Mucosa of rectum (tissue), 2 donors: Measurements from ENCODE around the gene HYDIN.
"Not testable (repeated sequence)": the region's sequence is repeated elsewhere in the genome, so short reads cannot be mapped to it uniquely, and the experiment has no call there.

Experiments
- H3K27ac ChIP-seq, 2 donors: one replicate each; pipeline ENCODE4 v1.7.0; 2013; ENCODE audit warnings: inconsistent platforms in 2 of 2, low read depth in 2 of 2, low read length in 2 of 2
- H3K27me3 ChIP-seq, 2 donors: one replicate each; pipeline ENCODE4 v1.7.0; 2013; ENCODE audit warnings: low read length in 2 of 2; ENCODE audit not compliant: control insufficient read depth in 2 of 2, insufficient read depth in 2 of 2
- H3K36me3 ChIP-seq, 2 donors: one replicate each; pipeline ENCODE4 v1.7.0; 2013; ENCODE audit warnings: low read length in 2 of 2; ENCODE audit not compliant: control insufficient read depth in 2 of 2, insufficient read depth in 2 of 2
- H3K4me1 ChIP-seq, 2 donors: one replicate each; pipeline ENCODE4 v1.7.0; 2013; ENCODE audit warnings: low read length in 2 of 2, mild to moderate bottlenecking in 1 of 2; ENCODE audit not compliant: control insufficient read depth in 2 of 2, insufficient read depth in 2 of 2
- H3K4me3 ChIP-seq, 2 donors: one replicate each; pipeline ENCODE4 v1.7.0; 2013; ENCODE audit warnings: low read length in 2 of 2
- H3K9ac ChIP-seq, 2 donors: one replicate each; pipeline ENCODE4 v1.7.0; 2013; ENCODE audit warnings: low read length in 2 of 2, low read depth in 1 of 2, mild to moderate bottlenecking in 1 of 2
- H3K9me3 ChIP-seq, 2 donors: one replicate each; pipeline ENCODE4 v1.7.0; 2013; ENCODE audit warnings: low read length in 2 of 2; ENCODE audit not compliant: control insufficient read depth in 2 of 2
- donor health status: healthy.
- donor health status: Normal muscosa, but diverticular disease.

Gene HYDIN

DNA sequence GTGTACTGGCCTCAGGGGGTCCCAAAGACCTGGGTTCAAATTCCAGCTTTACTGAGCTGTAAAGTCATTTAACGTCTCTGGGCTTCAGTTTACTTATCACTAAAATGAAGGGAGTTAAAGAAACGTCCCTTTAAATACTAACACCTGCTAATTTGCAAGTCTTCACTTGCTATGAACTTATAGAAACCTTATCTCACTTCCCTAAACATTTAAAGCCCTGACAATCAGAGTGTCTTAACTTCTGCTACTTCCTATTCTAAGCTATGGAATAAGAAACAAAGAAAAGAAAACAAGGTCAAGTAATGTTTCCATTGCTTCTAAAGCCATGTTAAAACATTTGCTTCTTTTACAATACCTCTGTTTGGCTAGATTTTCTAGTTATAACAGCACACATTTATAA lies 87.3 kb downstream of the HYDIN start:
- not testable (repeated sequence) for H3K4me3 ChIP-seq, H3K27ac ChIP-seq, H3K36me3 ChIP-seq, H3K9me3 ChIP-seq, H3K9ac ChIP-seq, H3K4me1 ChIP-seq, H3K27me3 ChIP-seq

DNA sequence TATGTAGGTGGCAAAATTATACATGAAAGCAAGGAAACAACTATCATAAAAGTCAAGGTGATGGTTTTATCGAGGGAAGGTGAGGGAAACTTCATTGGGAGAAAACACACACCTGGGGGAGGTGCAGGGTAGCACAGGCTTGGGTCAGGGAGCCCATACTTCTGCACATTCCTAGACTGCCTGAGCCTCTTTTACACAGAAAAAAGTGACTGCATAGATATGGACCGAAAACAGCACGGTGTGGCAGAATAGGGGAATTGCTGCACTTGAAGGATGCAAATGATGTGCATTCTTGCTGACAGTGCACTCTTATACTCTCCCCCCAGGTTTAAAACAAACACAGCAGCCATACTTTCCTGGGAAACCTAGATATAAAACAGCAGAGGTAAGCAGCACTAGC lies 120.0 kb downstream of the HYDIN start:
- not testable (repeated sequence) for H3K4me1 ChIP-seq, H3K9me3 ChIP-seq, H3K27me3 ChIP-seq, H3K27ac ChIP-seq, H3K36me3 ChIP-seq, H3K9ac ChIP-seq, H3K4me3 ChIP-seq

DNA sequence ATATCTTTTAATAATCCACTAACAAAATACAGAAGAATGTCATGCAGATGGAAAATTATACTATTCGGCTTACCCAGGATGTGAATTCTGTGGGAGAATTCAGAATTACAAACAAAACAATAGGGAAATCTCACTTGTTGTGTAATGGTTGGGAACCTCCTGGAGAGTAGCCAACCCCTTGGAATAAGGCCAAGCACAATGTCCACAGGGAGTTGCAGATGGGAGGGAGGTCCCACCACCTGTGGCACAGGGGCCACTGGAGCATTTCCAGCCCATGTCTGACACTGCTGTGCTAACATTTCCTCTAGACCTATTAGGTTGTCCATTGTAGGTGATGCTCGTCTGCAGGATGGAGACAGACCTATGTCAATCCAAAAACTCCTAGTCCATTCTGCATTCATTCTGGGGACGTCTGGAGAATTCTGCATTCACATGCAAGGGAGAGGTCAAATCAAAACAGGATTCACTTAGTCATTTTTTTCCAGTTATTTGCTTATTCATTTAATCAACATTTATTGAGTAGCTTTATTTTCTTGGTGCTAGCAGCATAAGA lies 120.8 kb downstream of the HYDIN start:
- H3K36me3 ChIP-seq, H3K4me3 ChIP-seq, H3K27me3 ChIP-seq, H3K9ac ChIP-seq, H3K27ac ChIP-seq, H3K9me3 ChIP-seq, H3K4me1 ChIP-seq: not testable (repeated sequence)

DNA sequence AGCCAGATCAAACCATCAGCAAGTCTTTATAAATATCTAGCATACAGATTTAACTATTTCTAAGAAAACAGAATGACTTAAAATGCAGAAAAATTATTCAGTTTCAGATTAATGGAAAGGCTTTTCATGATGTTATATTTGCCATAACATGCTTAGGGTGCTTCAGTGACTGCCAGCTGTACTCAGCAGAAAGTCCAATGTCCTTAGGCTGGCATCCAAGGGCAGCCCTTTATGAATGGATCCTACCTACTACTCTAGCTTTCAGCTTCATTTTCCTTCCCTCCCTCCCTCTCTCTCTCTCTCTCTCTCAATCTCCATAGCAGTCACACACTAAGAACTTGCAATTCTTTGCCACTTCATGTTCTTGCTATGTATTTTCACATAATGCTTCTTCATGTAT lies 124.6 kb downstream of the HYDIN start:
- not testable (repeated sequence) for H3K4me3 ChIP-seq, H3K36me3 ChIP-seq, H3K27me3 ChIP-seq, H3K27ac ChIP-seq, H3K9ac ChIP-seq, H3K9me3 ChIP-seq, H3K4me1 ChIP-seq

DNA sequence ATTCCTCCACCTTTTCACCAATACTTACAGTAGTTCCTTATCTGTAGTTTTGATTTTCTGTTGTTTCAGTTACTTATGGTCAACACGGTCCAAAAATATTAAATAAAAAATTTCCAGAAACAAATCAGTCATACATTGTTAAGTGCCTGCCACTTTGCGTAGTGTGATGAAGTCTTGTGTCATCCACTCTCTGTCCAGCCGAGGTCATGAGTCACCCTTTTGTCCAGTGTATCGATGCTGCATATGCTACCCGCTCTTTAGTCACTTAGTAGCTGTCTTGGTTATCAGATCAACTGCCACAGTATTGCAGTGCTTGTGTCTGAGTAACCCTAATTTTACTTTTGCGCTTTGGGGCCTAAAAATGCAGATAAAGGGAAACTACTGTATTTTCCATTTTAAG lies 146.9 kb downstream of the HYDIN start:
- H3K4me3 ChIP-seq, H3K27ac ChIP-seq, H3K4me1 ChIP-seq: not testable (repeated sequence)

DNA sequence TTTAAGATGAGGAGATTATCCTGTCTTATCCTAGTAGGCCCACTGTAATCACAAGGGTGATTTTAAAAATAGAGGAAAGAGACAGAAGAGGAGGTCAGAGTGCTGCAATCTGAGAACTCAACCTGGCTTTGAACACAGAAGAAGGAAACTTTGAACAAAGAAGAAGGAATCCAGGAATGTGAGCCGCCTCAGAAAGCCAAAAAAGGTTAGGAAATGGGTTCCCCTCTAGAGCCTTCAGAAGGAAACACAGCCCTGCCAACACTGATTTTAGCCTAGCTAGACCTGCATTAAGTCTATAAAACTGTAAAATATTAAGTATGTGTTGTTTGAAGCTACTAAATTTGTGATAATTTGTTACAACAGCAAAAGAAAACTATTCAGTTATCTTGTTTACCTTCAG lies 149.7 kb downstream of the HYDIN start:
- not testable (repeated sequence) for H3K4me3 ChIP-seq, H3K9ac ChIP-seq, H3K27me3 ChIP-seq, H3K9me3 ChIP-seq, H3K27ac ChIP-seq, H3K4me1 ChIP-seq, H3K36me3 ChIP-seq

More for the DNA sequence above, 146.9 kb downstream of the HYDIN start:
- H3K9me3 ChIP-seq, H3K27me3 ChIP-seq, H3K9ac ChIP-seq, H3K36me3 ChIP-seq: not testable (repeated sequence)

DNA sequence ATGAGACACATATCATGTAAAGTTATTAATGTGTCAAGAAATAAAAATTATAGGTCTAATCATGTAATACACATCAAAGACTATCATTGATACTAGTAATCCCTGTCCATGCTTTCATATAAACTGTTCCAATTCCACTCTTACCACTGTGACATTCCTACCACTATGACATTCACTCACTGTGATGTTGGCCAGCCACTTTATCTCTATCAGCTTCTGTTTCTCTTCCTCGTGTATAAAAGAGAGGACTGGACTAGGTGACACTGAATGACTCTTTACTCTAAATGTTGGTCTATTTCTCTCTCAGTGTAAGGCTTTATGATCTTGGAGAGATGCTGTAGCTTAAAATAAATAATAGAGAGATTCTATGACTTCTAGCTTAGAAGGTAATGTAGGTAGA lies 150.3 kb downstream of the HYDIN start:
- H3K9ac ChIP-seq, H3K4me3 ChIP-seq, H3K9me3 ChIP-seq, H3K27me3 ChIP-seq, H3K4me1 ChIP-seq, H3K36me3 ChIP-seq, H3K27ac ChIP-seq: not testable (repeated sequence)

DNA sequence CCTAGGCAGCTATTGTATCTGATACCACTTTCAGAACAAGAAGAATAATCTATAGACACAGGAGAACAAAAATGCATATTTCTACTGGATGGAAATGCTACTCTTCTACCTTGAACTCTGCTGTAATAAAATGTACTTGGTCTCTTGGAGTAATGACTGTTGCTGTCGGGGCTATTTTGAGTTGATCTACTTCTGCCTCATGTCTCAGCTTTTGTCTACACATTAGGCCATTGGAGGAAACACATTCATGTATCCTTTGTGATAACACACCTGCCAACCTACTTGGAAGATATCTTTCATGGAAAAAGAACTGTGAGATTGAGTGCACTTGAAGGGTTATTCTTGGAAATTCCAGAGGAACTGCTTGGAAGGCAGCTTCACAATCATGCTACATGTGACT lies 159.9 kb downstream of the HYDIN start:
- not testable (repeated sequence) for H3K27me3 ChIP-seq, H3K4me1 ChIP-seq, H3K27ac ChIP-seq

DNA sequence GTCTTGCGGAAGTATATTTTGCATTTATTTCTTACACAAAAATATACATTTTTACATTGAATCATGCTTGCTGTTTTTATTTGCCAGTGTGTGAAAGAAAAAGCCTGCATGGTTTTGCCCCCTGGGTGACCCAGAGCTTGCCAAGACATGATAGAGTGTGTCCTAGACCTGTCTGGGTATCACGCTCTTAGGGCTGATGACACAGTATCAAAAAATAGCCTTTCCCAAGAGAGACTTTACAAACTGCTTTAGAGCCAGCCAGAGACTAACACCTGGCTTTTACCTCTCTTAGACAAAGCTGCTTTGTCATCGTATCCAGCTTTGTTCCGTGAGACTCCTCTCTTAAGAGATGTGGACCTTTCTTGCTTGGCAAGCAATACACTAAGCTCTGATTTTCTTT lies 160.7 kb downstream of the HYDIN start:
- H3K27ac ChIP-seq, H3K4me3 ChIP-seq: not testable (repeated sequence)

More for the DNA sequence above, 159.9 kb downstream of the HYDIN start:
- not testable (repeated sequence) for H3K9ac ChIP-seq, H3K9me3 ChIP-seq, H3K4me3 ChIP-seq, H3K36me3 ChIP-seq

DNA sequence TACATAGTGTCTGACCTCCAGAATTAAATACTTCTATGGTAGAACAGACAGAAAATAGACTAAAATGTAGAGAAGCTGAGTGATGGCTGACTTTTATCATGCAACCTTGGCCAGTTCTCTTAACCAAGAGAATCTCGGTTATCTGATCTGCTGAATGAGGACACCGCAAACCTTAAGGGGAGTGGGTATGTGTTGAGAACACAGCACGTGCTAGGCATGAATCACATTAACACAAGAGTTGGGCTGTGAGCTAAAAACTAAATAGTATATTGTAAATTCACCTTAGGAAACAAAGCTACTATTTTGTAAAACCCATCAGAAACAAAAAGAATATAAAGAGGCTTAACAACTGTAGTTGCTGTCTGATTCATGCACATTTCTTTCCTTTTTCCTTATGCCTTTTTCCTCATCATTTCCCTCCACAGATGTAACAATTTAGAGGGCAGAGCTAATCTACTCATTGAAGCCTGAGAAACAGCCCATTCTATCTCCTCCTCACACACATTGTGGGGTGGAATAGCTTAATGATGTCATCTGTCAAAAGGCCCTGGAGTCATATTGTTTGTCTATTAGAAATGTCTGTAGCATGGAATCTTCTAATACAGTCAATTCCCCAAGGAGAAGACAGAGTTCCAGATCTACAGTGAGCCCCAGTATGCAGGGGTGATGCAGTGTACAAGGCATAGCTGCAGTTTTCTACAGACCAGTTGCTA lies 176.5 kb downstream of the HYDIN start:
- not testable (repeated sequence) for H3K36me3 ChIP-seq, H3K4me1 ChIP-seq, H3K27me3 ChIP-seq, H3K27ac ChIP-seq, H3K4me3 ChIP-seq, H3K9ac ChIP-seq, H3K9me3 ChIP-seq

More for the DNA sequence above, 160.7 kb downstream of the HYDIN start:
- H3K36me3 ChIP-seq, H3K9ac ChIP-seq, H3K27me3 ChIP-seq, H3K9me3 ChIP-seq, H3K4me1 ChIP-seq: not testable (repeated sequence)

DNA sequence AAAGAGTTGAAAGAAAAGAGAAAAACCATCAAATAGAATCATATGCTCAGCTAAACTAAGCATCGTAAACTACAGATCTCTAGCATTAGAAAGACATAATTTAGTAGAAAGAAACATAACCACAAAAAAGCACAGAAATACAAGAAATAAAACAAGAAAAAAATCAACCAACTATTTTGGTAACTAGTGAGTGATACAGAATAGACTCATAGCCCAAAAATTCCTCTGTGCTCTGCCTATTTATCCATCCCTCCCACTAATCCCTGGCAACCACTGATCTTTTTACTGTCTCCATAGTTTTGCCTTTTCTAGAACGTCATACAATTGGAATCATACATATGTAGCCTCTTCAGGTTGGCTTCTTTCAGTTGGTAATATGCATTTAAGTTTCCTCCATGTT lies 180.2 kb downstream of the HYDIN start:
- not testable (repeated sequence) for H3K9ac ChIP-seq, H3K4me3 ChIP-seq, H3K36me3 ChIP-seq

More for the DNA sequence above, 180.2 kb downstream of the HYDIN start:
- not testable (repeated sequence) for H3K27ac ChIP-seq, H3K4me1 ChIP-seq, H3K9me3 ChIP-seq, H3K27me3 ChIP-seq
